Heart right ventricle (tissue), 16 donors: ENCODE measurements around the gene CWF19L2. TPM values are rescaled to one million over a fixed set of nuclear protein-coding genes. Genes with fewer than 3 reads are reported as not detected.

Source experiments
- ATAC-seq, 8 donors: fragments of 200-7000 bp; cut with Tn5 transposase; one replicate each; pipeline ENCODE4 v1.9.1; 2020; ENCODE audit warnings: mild to moderate bottlenecking in 8 of 8, moderate library complexity in 8 of 8, moderate number of reproducible peaks in 1 of 8
- DNase-seq, 2 donors: peaks; one replicate each; pipeline ENCODE4 v3.0.0-alpha.2; 2020
- H3K27ac ChIP-seq, 10 donors: fragments of 200-600 bp; sonication (generic) in 2 of 10; one replicate each; pipeline versions ENCODE4 v1.5.0 to v1.8.0; 2020 to 2022; ENCODE audit warnings: mild to moderate bottlenecking in 3 of 10
- H3K27me3 ChIP-seq, 7 donors: fragments of 200-600 bp; one replicate each; pipeline ENCODE4 v1.8.0; 2021 to 2022; ENCODE audit warnings: mild to moderate bottlenecking in 2 of 7
- H3K36me3 ChIP-seq, 9 donors: fragments of 200-600 bp; sonication (generic) in 1 of 9; one replicate each; pipeline versions ENCODE4 v1.5.0 to v1.8.0; 2020 to 2022; ENCODE audit warnings: mild to moderate bottlenecking in 2 of 9
- H3K4me1 ChIP-seq, 9 donors: fragments of 200-600 bp; sonication (generic) in 1 of 9; one replicate each; pipeline versions ENCODE4 v1.5.0 to v1.8.0; 2020 to 2022; ENCODE audit warnings: mild to moderate bottlenecking in 4 of 9
- H3K4me3 ChIP-seq, 10 donors: fragments of 200-600 bp; sonication (generic) in 2 of 10; one replicate each; pipeline versions ENCODE4 v1.5.0 to v1.8.0; 2020 to 2022; ENCODE audit warnings: mild to moderate bottlenecking in 7 of 10, moderate library complexity in 2 of 10
- H3K9me3 ChIP-seq, 11 donors: fragments of 200-600 bp in 10 of 11; sonication (generic) in 2 of 11; one replicate each; pipeline versions ENCODE4 v1.5.0 to v1.8.0; 2013 to 2022; ENCODE audit warnings: mild to moderate bottlenecking in 2 of 11, control low read depth in 1 of 11, moderate library complexity in 1 of 11
- CTCF ChIP-seq, 9 donors: fragments of 200-600 bp; sonication (generic) in 2 of 9; IDR thresholded peaks; one replicate each; pipeline versions ENCODE4 v1.5.0 to v1.8.0; 2021 to 2022; ENCODE audit warnings: antibody characterized with exemption in 9 of 9, mild to moderate bottlenecking in 5 of 9, moderate library complexity in 1 of 9
- WGBS, 2 donors: extraction: QIAGEN DNeasy Blood & Tissue Kit; methylation state at CpG; one replicate each; pipeline ENCODE4 v1.1.7; 2013; ENCODE audit warnings: inconsistent platforms in 1 of 2; 5-methylcytosine and 5-hydroxymethylcytosine counted together
- intact Hi-C, 10 donors: fragments of 100-400 bp; cut with DNase I; formaldehyde crosslinking; loops; one replicate each; pipeline versions ENCODE4 v1.11.1 to v1.14.2; 2022
- polyA plus RNA-seq, 2 donors: library from polyadenylated mRNA; stranded (reverse); fragments of 200-250 nt; gene quantifications; one replicate each; pipeline ENCODE4 v1.2.3, GENCODE V29; 2013
- total RNA-seq, 10 donors: library from RNA; stranded (reverse); fragmentation: NEBNext Ultra II Directional in 3 of 10; extraction: Animal tissue kit (Norgen Biotek cat#: 25700) in 3 of 10; gene quantifications; one replicate each; pipeline versions ENCODE4 v1.2.1 to v1.2.4, GENCODE V29; 2021 to 2023
- donor health status: Arrhythmogenic right ventricular cardiomyopathy.
- donor health status: ischemic (EF 13 %, LVEDD 7.1; RV severe dilation, severe dysfunction).
- donor health status: healthy with polysubstance abuse.
- donor health status: DM: no; HTN: yes; CAD: no.
- donor health status: DM: no; HTN: no; CAD: no.
- donor health status: ischemic (EF 25% LVEDD 6.9; RV normal size, moderate dysfunction).
- donor health status: ischemic (EF 25% LVEDD 5.7; RV mildly dilated, moderate dysfunction).
- donor health status: healthy.
- donor health status: DM: yes; HTN: yes; CAD: no.
- donor health status: Ischemic cardiomyopathy.
- donor health status: ischemic (EF 35%, LVEDD 5.7; RV mildly dilated, moderate dysfunction).
- donor health status: nonischemic (EF 11% LVEDD 7.7; RV severe dilation, severe dysfunction).
- donor health status: DM: yes; HTN: yes; CAD: no.
- donor health status: PGD.
- donor health status: ischemic (EF 29% LVEDD 5.4; RV normal size, mild dysfunction).
- donor health status: nonischemic (EF 23%, LVEDD 6.1; RV moderate dilation, normal function).

CWF19L2 gene
- total and polyA plus RNA-seq, 12 donors: 3.1 to 11.7 (median 8.0) TPM

- ATAC-seq (no peak), DNase-seq (no peak)
- TF ChIP-seq CTCF (IDR thresholded peaks at IDR 0.05): no peak
- no peak overlapping the region for H3K27ac ChIP-seq
- H3K27me3 ChIP-seq: no peaks in the 10 kb centered on the region
- 93 to 97% methylated on average over 2 of the region's 2 CpGs for WGBS, 2 donors
- intact Hi-C loops: no loop called here
- no peak overlapping the region for H3K4me3 ChIP-seq
- H3K9me3 ChIP-seq: peaks cover 0 to 5% (median 0%) of the 10 kb centered on the region in 11 donors
- H3K36me3 ChIP-seq: peaks cover 0 to 31% (median 4%) of the 10 kb centered on the region in 9 donors
- H3K4me1 ChIP-seq: no peaks in the 10 kb centered on the region
These were observed 119.7 kb downstream of the CWF19L2 start for GRCh38 chr11:107337917-107338316.

- WGBS, 2 donors: 91 to 98% methylated on average over 1 of the region's 1 CpG
- no peak for TF ChIP-seq CTCF (IDR thresholded peaks at IDR 0.05)
- Histone ChIP-seq H3K36me3 (peaks cover 0 to 70% (median 8%) of the 10 kb centered on the region in 9 donors), H3K27me3 (no peaks in the 10 kb centered on the region), H3K27ac (no peak overlapping the region), H3K9me3 (no peaks in the 10 kb centered on the region), H3K4me1 (no peaks in the 10 kb centered on the region), H3K4me3 (no peak overlapping the region)
- ATAC-seq (no peak), DNase-seq (no peak)
- intact Hi-C loops: no loop called here
These were observed 125.9 kb downstream of the CWF19L2 start for GRCh38 chr11:107331728-107332127.

DNA sequence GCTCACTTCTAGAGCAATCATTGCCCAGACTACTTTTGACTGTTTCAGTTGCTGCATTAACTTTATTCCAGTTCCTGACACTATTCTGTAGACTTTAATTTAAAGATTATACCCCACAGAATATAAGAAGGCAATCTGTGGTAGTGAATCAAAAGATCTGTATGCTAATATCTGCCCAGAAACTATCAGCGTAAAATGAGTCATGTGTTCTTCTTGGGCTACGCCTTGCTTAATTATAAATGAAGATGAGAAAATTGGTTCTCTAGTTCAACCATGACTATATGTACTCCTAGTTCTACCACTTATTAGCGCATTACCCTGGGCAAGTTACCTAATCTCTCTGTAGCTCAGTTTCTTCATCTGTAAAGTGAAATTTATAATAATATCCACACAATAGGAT is 128.5 kb downstream of the CWF19L2 start:
- WGBS, 2 donors: 95 to 99% methylated on average over 3 of the region's 3 CpGs
- ATAC-seq (no peak), DNase-seq (no peak)
- intact Hi-C loops: no loop called here
- Histone ChIP-seq H3K27ac (no peak overlapping the region), H3K27me3 (no peaks in the 10 kb centered on the region), H3K4me3 (no peak overlapping the region), H3K4me1 (no peaks in the 10 kb centered on the region), H3K9me3 (no peaks in the 10 kb centered on the region), H3K36me3 (peaks cover 0 to 81% (median 12%) of the 10 kb centered on the region in 9 donors)
- no peak for TF ChIP-seq CTCF (IDR thresholded peaks at IDR 0.05)

GRCh38 chr11:107316426-107316825 is 141.2 kb downstream of the CWF19L2 start:
- TF ChIP-seq CTCF (IDR thresholded peaks at IDR 0.05): no peak
- no peaks in the 10 kb centered on the region for H3K27me3 ChIP-seq
- no peak overlapping the region for H3K27ac ChIP-seq
- 55 to 56% methylated on average over 1 of the region's 1 CpG for WGBS, 2 donors
- no peak for DNase-seq
- intact Hi-C loops: no loop called here
- no peaks in the 10 kb centered on the region for H3K4me1 ChIP-seq
- ATAC-seq: no peak
- peaks cover 0 to 32% (median 4%) of the 10 kb centered on the region in 9 donors for H3K36me3 ChIP-seq
- H3K9me3 ChIP-seq: peaks cover 0 to 33% (median 5%) of the 10 kb centered on the region in 11 donors
- no peak overlapping the region for H3K4me3 ChIP-seq
